ENCODE measurements around the gene CPLANE1. TPM values are rescaled to one million over a fixed set of nuclear protein-coding genes. Genes with fewer than 3 reads are reported as not detected.

CPLANE1 gene
- total and polyA plus RNA-seq, 9 of the 15 experiments (the other 6 are each of a cell fraction or from before 2014, with no cell fraction given), result under 0.01 to 0.27 (median 0.08) TPM; not detected in 2

GRCh38 chr5:37187465-37187977 is 61.7 kb downstream of the CPLANE1 start (continued):
- 0 out of 4 replicates have a peak, but pooled peaks of 1 of the 2 experiments have one; percentile 14 for TF ChIP-seq MNT (conservative IDR thresholded peaks at IDR 0.05)
- peak; percentile 29; the same call in 1 of the 2 replicates for TF ChIP-seq TEAD4 (IDR thresholded peaks at IDR 0.05; ENCODE audit: low read length)
- TF ChIP-seq TEAD4 (CRISPR knock-in tag; IDR thresholded peaks at IDR 0.05; ENCODE audit: borderline replicate concordance), result no peak
- TF ChIP-seq EP300 (IDR thresholded peaks at IDR 0.05; ENCODE audit: low read length), result peak; percentile 25; the same call in 1 of the 2 replicates
- no peak for TF ChIP-seq NFE2 (IDR thresholded peaks at IDR 0.05; ENCODE audit: low read depth)
- TF ChIP-seq CBFA2T3 (IDR thresholded peaks at IDR 0.05), result peak; percentile 63; the same call in 1 of the 2 replicates
- TF ChIP-seq NFIC (IDR thresholded peaks at IDR 0.05), result peak; percentile 67
- no peak for TF ChIP-seq ZNF609 (CRISPR knock-in tag; IDR thresholded peaks at IDR 0.05; ENCODE audit: borderline replicate concordance)
